SJCRH30 (cell line): Measurements from ENCODE around the gene ROCK1. TPM values are rescaled to one million over a fixed set of nuclear protein-coding genes. Genes with fewer than 3 reads are reported as not detected.
"Not testable (repeated sequence)": the region's sequence is repeated elsewhere in the genome, so short reads cannot be mapped to it uniquely, and the experiment has no call there.

ENCODE experiments used
- DNase-seq, 2 experiments: peaks; one replicate each; pipeline ENCODE4 v3.0.0-alpha.2; 2015 to 2020
- H3K27ac ChIP-seq: fragments of 250-450 bp; sonication (Bioruptor Pico); 2 replicates; pipeline ENCODE4 v1.5.1; 2020; ENCODE audit warnings: mild to moderate bottlenecking, moderate library complexity
- H3K27me3 ChIP-seq: fragments of 250-450 bp; sonication (Bioruptor Pico); 2 replicates; pipeline ENCODE4 v1.5.1; 2020; ENCODE audit warnings: mild to moderate bottlenecking, moderate library complexity
- H3K36me3 ChIP-seq: fragments of 250-450 bp; sonication (Bioruptor Pico); 2 replicates; pipeline ENCODE4 v1.5.1; 2020; ENCODE audit warnings: mild to moderate bottlenecking, moderate library complexity
- H3K4me1 ChIP-seq: fragments of 250-450 bp; sonication (Bioruptor Pico); 2 replicates; pipeline ENCODE4 v1.5.1; 2020; ENCODE audit warnings: mild to moderate bottlenecking, moderate library complexity
- H3K4me3 ChIP-seq: fragments of 250-450 bp; sonication (Bioruptor Pico); 2 replicates; pipeline ENCODE4 v1.5.1; 2020; ENCODE audit warnings: mild to moderate bottlenecking, moderate library complexity
- H3K9me3 ChIP-seq: fragments of 250-450 bp; sonication (Bioruptor Pico); replicated peaks from 2 replicates; pipeline ENCODE4 v1.5.1; 2020; ENCODE audit warnings: mild to moderate bottlenecking, moderate library complexity
- total RNA-seq: library from RNA; depleted of rRNA; stranded (reverse); fragments of >200 nt; shearing (Covaris generic); gene quantifications from 2 replicates; pipeline ENCODE4 v1.2.3, GENCODE V29; 2014; rRNA removed

ROCK1 gene
- total RNA-seq = 22.3 and 24.1 TPM in 2 replicates

- Histone ChIP-seq H3K4me3 (peak within 1 kb of the TSS; percentile 84), H3K27ac (peak within 1 kb of the TSS; percentile 83), H3K27me3 (no peaks in the 10 kb centered on the region), H3K36me3 (no peaks in the 10 kb centered on the region), H3K4me1 (no peaks in the 10 kb centered on the region), H3K9me3 (no peaks in the 10 kb centered on the region)
- DNase-seq = peak; percentile 92 to 96
Observed at GRCh38 chr18:21111346-21112139, at the start of gene ROCK1. TSS of gene ROCK1 (minus strand) at chr18:21111813. CDS start at chr18:21110910, 903 bp downstream.

GRCh38 chr18:21155443-21155842 is 43.8 kb upstream of the ROCK1 start:
- Histone ChIP-seq H3K4me1 (no peaks in the 10 kb centered on the region), H3K9me3 (no peaks in the 10 kb centered on the region), H3K4me3 (no peak overlapping the region), H3K36me3 (no peaks in the 10 kb centered on the region), H3K27me3 (no peaks in the 10 kb centered on the region), H3K27ac (no peak overlapping the region)
- no peak for DNase-seq

GRCh38 chr18:21146016-21146415 is 34.4 kb upstream of the ROCK1 start:
- H3K27me3 ChIP-seq = no peaks in the 10 kb centered on the region
- no peak for DNase-seq
- H3K4me1 ChIP-seq = no peaks in the 10 kb centered on the region
- no peak overlapping the region for H3K27ac ChIP-seq
- no peaks in the 10 kb centered on the region for H3K9me3 ChIP-seq
- H3K4me3 ChIP-seq = no peak overlapping the region
- H3K36me3 ChIP-seq = no peaks in the 10 kb centered on the region

GRCh38 chr18:21145371-21145770 is 33.8 kb upstream of the ROCK1 start:
- Histone ChIP-seq H3K27me3 (no peaks in the 10 kb centered on the region), H3K4me1 (no peaks in the 10 kb centered on the region), H3K9me3 (no peaks in the 10 kb centered on the region), H3K4me3 (no peak overlapping the region), H3K36me3 (no peaks in the 10 kb centered on the region), H3K27ac (no peak overlapping the region)
- DNase-seq = no peak

GRCh38 chr18:21141668-21142422 is 30.2 kb upstream of the ROCK1 start:
- Histone ChIP-seq H3K9me3 (no peaks in the 10 kb centered on the region), H3K4me1 (no peaks in the 10 kb centered on the region), H3K36me3 (no peaks in the 10 kb centered on the region), H3K27ac (no peak overlapping the region), H3K27me3 (no peaks in the 10 kb centered on the region), H3K4me3 (no peak overlapping the region)
- DNase-seq = no peak

- H3K4me3 ChIP-seq, DNase-seq, H3K9me3 ChIP-seq, H3K4me1 ChIP-seq, H3K36me3 ChIP-seq, H3K27ac ChIP-seq, H3K27me3 ChIP-seq: not testable (repeated sequence)
Observed at GRCh38 chr18:21137719-21138488, 26.3 kb upstream of the ROCK1 start.

GRCh38 chr18:21134895-21135294 is 23.3 kb upstream of the ROCK1 start:
- no peaks in the 10 kb centered on the region for H3K36me3 ChIP-seq
- no peak overlapping the region for H3K4me3 ChIP-seq
- no peaks in the 10 kb centered on the region for H3K4me1 ChIP-seq
- no peak overlapping the region for H3K27ac ChIP-seq
- DNase-seq = no peak
- no peaks in the 10 kb centered on the region for H3K27me3 ChIP-seq
- H3K9me3 ChIP-seq = no peaks in the 10 kb centered on the region

- Histone ChIP-seq H3K36me3 (no peaks in the 10 kb centered on the region), H3K27me3 (no peaks in the 10 kb centered on the region), H3K4me3 (no peak overlapping the region), H3K9me3 (no peaks in the 10 kb centered on the region), H3K27ac (no peak overlapping the region), H3K4me1 (no peaks in the 10 kb centered on the region)
- DNase-seq = no peak
Observed at GRCh38 chr18:21132398-21132918, 20.8 kb upstream of the ROCK1 start.

- Histone ChIP-seq H3K4me1 (no peaks in the 10 kb centered on the region), H3K27me3 (no peaks in the 10 kb centered on the region), H3K27ac (no peak overlapping the region), H3K36me3 (no peaks in the 10 kb centered on the region), H3K9me3 (no peaks in the 10 kb centered on the region), H3K4me3 (no peak overlapping the region)
- DNase-seq = no peak
Observed at GRCh38 chr18:21131698-21132227, 20.1 kb upstream of the ROCK1 start.

GRCh38 chr18:21129566-21130216 is 18.1 kb upstream of the ROCK1 start:
- no peak for DNase-seq
- Histone ChIP-seq H3K4me3 (no peak overlapping the region), H3K27ac (no peak overlapping the region), H3K27me3 (no peaks in the 10 kb centered on the region), H3K9me3 (no peaks in the 10 kb centered on the region), H3K4me1 (no peaks in the 10 kb centered on the region), H3K36me3 (no peaks in the 10 kb centered on the region)

GRCh38 chr18:21123290-21123926 is 11.8 kb upstream of the ROCK1 start:
- DNase-seq = no peak
- Histone ChIP-seq H3K4me3 (no peak overlapping the region), H3K27ac (no peak overlapping the region), H3K36me3 (no peaks in the 10 kb centered on the region), H3K9me3 (no peaks in the 10 kb centered on the region), H3K27me3 (no peaks in the 10 kb centered on the region), H3K4me1 (no peaks in the 10 kb centered on the region)

GRCh38 chr18:21118806-21119205 is 7.2 kb upstream of the ROCK1 start:
- H3K4me1 ChIP-seq = no peaks in the 10 kb centered on the region
- DNase-seq = no peak
- no peaks in the 10 kb centered on the region for H3K27me3 ChIP-seq
- no peak overlapping the region for H3K4me3 ChIP-seq
- no peaks in the 10 kb centered on the region for H3K36me3 ChIP-seq
- H3K9me3 ChIP-seq = no peaks in the 10 kb centered on the region
- H3K27ac ChIP-seq = no peak overlapping the region

- no peaks in the 10 kb centered on the region for H3K27me3 ChIP-seq
- H3K36me3 ChIP-seq = no peaks in the 10 kb centered on the region
- no peaks in the 10 kb centered on the region for H3K9me3 ChIP-seq
- no peak overlapping the region for H3K4me3 ChIP-seq
- no peak for DNase-seq
- H3K27ac ChIP-seq = no peak overlapping the region
- no peaks in the 10 kb centered on the region for H3K4me1 ChIP-seq
Observed at GRCh38 chr18:21117409-21118131, 6.0 kb upstream of the ROCK1 start.
